GM21360 (cell line): ENCODE measurements around the gene ELL.
A peak's percentile ranks its signal among the peaks of the same experiment; 100 is the strongest.

Source experiments
- ATAC-seq: cut with Tn5 transposase; IDR thresholded peaks from one replicate; pipeline ENCODE4 v1.9.1; 2021; ENCODE audit warnings: mild to moderate bottlenecking, moderate library complexity; ENCODE audit not compliant: unreplicated experiment

ELL gene

DNA sequence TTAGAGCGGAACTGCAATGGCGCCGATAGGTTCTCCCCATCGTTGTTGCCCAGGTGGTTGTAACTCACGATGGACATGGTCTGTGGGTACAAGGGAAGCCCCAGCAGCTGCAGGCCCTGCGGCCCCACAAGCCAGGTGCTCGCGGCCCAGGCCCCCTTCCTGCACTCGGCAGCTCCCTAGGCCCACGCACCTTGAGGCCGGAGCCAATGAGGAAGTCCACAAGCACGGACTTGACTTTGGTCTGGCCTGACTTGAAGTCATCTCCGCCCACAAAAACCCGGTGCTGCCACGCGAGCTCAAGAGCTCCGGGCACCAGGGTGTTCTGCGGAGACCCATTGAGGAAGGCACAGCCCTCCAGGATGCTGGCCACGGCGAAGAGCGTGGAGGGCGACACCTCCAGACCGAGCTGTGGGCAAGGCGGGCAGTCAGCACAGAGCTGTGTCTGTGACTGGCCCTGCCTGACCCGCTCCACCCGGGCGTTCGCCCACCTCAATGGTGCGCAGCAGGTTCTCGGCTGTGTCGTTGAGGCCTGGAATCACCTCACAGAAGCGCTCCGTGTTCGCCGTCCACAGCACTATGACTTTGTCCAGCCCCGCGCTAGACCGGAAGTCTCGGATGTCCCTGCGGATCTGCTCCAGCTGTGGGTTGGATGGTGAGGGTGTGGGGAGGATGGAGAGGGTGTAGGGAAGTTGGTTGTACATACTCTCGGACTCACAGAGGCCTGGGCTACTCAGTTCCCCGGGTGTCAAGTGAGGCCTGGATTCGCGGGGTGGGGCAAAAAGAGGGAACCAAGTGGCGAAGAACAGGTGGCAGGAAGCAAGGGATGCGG, 85.8 kb downstream of the ELL start:
- no peak for ATAC-seq

DNA sequence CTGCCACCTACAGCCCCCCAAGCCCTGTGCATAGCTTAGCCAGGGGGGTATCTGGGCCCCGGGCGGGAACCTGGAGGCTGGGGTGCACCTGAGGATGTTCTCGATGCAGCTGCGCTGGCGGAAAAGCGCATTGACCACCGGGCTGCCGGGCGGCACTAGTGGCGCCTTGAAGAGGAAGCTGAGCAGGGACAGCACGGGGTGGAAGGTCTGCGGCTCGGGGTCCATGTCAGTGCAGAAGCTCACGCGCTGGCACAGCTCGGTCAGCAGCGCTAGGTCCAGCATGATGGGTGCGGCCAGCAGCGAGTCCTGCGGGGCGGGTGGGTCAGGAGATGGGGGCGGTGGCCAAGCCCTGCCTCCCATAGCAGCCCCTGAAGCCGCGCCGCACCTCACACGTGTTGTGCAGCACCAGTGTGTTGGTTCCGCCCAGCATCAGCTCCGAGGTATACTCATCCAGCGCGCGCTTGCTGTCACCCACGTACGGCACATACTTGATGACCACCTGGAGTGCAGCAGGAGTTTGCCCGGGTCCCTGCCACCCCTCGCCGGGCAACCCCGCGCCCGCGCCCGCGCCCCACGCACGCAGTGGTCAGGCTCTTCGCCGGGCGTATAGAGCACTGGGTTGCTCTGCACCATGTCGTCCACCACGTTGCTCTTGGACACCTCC, 86.6 kb downstream of the ELL start:
- ATAC-seq = no peak

DNA sequence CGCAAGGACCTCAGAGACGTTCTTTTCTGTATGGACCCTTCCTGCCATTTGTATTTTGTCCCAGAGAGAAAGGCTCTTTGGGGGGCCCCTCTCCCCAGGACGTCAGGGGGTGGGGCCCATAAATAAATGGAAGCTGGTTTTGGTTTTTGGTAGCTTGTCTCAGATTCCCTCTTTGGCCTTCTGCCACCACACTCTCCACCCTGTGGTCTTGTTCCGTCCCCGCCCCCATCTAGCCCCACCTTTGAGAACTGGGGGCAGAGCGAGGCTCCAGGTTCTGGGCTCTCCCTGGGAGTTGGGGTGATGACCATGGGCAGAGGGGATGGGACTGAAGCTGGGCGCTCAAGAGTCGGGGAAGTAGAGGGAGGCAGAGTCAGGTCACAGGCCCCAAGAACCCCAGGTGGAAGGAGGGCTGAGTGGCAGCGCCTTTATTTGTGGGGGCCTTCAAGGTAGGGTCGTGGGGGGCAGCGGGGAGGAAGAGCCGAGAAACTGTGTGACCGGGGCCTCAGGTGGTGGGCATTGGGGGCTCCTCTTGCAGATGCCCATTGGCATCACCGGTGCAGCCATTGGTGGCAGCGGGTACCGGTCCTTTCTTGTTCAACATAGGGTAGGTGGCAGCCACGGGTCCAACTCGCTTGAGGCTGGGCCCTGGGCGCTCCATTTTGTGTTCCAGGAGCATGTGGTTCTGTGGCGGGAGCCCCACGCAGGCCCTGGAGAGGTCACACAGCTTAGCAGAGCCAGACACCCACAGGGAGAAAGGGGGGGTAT, 87.3 kb downstream of the ELL start:
- ATAC-seq = no peak

DNA sequence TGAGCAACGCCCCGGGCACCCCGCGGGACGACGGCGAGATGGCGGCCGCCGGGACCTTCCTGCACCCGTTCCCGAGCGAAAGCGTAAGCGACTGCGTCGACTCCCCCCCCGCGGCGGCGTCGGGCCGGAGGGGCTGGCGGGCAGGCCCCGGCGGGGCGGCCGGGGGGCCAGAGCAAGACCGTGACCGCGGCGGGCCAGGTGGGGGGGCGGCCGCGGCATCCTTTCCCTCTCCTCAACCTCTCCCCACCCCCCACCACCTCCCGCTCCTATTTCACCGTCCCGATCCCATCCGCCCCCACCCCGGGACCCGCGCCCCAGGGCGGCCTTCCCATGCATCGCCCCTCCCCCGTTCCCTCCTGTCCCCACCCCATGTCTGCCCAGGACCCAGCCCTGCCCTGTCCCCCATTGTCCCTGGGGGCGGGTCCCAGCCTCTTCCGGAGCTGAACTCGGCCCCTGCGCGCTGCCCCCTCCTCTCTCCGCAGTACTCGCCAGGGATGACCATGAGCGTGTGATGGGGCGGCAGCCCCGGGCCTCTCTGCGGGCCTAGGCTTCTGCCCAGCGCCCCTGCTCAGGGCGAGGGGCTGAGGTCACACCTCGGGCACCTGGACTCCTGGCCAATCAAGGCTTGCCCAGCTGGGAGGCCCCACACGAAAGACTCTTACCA, 88.0 kb downstream of the ELL start:
- no peak for ATAC-seq

DNA sequence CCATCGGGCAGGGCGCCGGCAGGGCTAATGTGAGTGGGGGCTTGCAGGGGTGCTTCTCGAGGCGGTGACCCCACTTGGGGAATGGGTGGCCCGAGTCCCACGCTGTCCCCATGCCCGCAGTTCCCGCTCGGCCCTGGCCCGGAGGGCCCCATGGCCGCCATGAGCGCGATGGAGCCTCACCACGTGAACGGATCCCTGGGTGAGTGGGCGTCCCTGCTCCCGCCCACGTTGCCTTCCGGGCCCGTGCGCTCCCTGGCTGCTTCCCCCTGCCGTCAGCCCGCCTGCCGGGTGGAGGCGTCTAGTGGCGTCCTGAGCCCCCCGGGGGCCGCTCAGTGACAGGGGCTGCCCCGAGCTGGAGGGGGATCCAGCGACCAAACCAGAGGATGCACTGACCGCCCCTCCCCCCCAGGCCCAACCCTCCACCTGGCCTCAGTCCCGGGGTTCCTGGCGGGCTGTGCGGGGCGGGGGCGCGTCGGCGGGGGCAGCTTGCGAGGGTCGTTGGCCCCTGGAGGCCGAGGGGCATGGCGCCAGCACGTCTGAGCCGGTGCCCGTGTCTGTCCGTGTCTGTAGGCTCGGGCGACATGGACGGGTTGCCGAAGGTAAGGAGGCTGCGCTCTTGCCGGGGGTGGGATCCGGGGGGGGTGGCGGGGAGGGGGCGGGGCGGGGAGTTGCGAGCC, 88.7 kb downstream of the ELL start:
- no peak for ATAC-seq

DNA sequence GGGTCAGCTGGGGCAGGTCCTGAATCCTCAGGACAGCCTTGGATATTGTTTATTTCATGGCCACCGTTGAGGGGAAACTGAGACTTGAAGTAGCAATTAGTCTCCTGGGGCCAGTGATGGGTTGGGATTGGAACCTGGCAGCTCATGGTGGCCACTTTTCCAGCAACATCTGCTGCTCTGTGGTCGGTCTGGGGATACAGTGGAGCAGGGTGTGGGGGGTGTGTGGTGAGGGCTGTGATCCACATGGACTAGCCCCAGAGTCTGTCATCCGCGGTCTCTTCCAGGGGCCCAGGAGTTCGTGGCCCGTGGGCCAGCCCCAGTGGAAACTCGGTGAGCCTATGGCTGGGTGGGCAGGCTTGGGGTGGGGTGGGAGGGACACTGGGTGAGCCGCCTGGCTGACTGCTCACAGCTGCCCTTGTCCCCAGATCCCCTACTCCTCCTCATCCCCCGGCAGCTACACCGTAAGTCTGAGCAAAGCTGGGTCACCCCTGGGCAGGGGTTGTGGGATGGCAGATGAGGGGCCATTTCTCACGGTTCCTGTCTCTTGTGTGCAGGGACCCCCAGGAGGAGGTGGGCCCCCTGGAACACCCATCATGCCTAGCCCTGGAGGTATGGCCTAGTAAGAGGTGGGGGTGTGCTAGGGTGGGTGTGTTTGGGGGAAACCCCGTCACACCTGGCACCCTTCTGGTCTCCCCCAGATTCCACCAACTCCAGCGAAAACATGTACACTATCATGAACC, 89.4 kb downstream of the ELL start:
- ATAC-seq = no peak

DNA sequence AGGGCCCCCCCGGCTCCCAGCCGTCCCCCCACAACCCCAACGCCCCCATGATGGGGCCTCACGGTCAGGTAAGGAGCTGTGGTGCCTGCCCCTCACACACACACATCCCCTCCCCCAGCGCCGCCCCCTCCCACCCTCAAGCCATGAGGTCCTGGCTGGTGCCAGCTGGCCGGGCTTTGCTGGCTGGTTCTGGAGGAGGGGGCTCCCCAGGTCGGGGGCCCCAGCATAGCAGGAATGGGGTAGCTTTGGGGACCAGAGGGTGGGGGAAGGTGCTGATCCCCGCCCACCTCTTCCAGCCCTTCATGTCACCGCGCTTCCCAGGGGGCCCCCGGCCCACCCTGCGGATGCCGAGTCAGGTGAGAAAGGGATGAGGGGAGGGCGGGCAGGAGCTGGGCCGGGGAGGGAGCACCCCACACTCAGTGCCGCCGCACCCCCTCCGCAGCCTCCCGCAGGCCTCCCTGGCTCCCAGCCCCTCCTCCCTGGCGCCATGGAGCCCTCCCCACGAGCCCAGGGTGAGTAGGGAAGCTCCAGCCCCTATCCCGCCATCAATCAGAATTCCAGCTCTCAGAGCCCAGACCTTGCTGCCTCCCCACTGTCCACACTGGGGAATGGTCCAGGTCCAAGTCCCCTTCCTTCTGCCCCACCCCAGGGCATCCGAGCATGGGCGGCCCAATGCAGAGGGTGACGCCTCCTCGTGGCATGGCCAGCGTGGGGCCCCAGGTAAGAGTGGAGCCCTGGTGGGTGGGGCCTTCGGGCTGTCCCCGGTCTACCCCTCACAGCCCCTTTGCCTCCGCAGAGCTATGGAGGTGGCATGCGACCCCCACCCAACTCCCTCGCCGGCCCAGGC, 90.3 kb downstream of the ELL start:
- no peak for ATAC-seq

DNA sequence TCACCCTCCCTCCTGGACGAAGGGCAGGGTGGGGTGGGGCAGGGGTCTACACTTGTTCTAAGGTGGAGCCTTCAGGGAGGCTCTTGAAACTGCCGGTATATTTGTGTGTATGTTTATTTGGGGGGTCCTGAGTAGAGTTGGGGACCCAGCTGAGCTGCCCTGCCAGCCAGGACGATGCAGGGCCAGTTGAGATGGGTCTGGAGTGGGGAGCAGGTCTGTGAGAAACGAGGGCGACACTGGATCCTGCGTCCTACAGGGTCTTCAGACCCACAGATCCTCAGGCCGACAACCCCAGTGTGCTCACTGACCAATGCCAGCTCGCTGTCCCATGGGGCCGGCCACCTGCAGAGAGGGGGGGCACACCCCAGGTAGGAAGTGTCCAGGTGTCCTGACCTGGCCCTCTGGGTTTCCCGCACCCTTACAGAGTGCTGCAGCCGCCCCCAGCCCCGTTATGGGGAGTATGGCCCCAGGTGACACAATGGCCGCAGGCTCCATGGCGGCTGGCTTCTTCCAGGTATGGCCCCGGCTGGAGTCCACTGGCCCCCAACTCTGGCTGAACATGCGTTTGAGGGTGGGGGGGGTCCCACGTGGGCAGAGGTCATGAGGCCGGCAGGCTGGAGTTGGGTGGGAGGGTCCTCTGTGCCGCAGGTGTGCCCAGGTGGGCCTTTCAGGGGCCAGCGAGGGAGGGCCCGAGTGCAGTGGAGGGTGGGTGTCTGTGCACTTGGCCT, 91.3 kb downstream of the ELL start:
- no peak for ATAC-seq

DNA sequence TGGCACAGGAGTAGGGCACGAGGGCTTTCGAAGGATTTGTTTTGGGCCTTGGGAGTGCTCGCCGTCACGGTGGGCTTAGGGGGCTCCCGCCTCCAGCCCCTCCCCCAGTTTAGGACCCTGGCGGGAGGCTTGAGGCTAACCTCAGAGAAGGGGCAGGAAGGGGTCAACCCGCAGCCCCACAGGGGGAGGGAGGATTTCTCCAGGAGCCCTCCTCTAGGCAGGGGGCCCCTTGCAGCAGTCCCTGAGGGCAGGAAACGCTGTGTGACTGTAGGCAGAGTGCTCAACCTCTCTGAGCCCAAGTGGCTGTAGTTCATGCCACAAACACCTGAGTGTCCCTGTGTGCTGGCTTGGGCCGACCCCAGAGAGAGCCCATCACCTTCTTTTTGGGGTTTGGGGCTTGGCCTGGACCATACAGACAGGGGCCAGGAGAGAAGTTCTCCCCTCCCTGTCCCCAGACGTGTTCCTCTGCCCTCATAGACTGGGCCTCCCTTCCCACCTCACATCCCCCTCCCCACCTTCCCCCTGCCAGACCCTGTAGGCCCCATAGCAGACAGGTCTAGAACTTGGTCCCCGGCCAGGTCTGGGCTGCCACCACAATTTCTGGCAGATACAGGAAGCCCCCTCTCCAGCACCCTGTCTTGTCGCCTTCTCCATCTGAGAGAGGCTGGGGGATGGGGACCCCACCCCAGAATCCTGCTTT, 92.0 kb downstream of the ELL start:
- ATAC-seq = no peak

DNA sequence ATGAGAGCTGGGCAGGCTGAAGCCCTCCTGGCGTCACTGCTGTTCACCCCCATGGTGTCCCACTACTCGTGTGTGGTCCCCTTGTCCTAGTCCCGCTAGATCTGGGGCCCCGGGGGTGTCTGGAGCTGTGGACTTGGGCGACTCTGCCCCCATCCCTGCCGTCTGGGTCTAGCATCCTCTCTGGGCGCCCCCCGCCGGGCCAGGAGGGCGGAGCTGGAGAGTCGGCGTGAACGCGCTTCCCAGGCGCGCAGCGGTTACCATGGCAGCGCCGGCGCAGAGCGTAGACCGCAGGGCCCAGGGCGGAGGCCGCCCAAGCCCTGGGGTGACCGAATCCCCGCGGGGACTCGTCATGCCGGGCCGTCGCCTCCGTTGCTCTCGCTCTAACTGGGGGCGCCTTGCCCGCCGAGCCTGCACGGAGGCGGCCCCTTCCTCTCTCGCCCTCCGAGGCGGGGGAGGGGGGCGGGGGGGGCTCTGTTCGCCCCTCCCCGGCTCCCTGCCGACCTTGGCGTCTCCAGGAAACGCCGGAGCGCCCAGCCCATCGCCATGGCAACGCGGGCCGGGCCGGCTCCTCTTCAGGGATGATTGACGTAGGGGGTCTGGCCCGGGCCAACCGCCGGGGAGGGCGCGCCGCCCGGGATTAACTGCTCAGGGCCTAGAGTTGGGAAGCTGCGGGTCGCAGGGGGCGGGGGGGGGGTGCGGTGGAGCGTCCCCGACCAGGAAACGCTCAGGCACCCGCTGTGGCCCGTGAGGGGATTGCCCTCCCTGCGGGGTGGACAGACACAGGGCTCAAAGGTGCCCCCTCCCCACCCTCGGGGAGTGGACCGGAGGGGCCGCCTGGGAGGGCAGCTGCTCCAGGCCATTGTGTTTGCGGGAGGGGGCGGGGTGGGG, 92.8 kb downstream of the ELL start:
- ATAC-seq = peak; percentile 54

DNA sequence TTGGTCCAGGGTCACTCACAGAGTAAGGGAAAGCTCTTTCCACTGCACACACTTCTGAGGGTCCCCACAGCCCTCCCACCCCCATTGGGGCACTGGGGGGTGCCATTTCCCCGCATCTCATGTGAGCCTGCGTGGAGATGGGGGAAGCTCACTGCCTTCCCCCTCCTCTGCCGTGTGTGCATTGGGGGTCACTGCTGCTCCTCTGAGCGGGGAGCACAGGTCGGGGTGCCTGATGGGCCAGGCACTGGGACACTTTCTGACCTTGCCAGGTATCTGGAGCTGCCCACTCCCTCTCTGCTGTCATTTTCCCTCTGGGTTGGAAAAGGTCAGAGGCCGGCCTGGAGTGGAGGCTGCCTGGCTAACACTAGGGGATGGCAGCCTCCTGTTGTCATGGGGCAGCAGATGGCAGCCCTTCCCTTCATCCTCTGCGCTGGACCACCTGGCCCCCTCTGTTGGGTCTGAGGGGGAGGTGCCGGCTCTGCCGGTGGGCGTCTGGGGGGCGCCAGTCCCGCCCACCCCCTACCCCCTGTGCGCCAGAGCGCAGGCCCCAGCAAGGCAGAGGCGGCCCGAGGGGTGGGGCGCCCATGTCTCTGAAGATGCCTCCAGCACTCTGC, 93.6 kb downstream of the ELL start:
- ATAC-seq = no peak

DNA sequence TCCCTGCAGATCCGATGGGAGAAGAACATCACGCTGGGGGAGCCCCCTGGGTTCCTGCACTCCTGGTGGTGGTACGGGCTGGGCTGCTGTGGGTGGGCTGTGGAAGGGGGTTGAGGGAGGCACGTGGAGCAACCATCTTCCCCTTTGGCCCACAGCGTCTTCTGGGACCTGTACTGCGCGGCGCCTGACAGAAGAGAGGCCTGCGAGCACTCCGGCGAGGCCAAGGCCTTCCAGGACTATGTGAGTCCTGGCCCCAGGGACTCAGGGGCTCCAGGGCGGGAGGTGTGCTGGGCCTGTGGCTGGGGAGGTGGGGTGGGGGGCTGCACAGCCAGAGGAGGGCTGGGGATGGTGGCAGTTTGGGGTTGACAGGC, 94.1 kb downstream of the ELL start:
- no peak for ATAC-seq

DNA sequence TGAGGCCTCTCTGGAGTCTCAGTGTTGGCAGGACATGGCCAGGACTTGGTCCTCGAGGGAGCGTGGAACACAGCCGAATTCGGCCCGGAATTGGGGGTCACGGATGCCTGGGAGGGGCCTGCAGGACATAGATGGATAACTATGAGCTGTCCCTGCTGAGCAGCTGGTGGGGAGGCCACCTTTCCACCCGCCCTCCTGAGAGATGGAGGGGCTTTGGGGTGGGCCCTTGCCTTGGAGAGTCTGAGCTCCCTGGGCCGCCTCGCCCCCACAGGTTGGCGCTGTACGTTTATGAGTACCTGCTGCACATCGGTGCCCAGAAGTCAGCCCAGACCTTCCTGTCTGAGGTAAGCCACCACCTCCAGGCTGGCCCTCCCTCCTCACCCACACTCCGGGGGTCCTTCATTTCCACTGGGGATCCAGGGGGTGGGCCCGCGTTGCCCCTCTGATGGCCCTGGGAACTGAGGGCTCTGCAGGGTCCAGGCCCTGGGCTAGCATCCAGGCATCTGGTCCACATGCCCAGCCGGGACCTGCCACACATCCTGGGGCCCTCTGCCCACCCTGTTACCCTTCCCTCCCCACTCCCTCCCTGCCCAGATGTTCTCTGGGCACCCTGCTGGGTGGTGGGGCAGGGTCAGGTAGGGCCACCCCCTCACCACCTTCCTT, 94.7 kb downstream of the ELL start:
- ATAC-seq = no peak

DNA sequence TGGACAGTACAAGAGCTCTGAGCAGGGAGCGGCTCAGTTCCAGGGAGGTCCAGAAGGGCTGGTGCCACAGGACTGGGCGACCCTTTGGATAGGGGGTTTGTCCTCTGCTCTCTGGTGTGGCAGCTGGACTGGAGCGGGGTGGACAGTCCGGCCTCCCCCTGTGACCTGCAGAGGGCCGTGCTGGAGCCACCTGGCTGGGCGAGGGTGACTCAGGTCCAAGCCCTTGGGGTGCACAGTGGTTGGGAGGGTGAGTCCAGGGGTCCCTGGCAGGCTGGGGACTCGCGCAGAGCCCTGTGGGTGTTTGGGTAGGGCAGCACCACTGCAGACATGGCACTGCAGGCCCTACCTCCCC, 95.5 kb downstream of the ELL start:
- ATAC-seq = no peak

DNA sequence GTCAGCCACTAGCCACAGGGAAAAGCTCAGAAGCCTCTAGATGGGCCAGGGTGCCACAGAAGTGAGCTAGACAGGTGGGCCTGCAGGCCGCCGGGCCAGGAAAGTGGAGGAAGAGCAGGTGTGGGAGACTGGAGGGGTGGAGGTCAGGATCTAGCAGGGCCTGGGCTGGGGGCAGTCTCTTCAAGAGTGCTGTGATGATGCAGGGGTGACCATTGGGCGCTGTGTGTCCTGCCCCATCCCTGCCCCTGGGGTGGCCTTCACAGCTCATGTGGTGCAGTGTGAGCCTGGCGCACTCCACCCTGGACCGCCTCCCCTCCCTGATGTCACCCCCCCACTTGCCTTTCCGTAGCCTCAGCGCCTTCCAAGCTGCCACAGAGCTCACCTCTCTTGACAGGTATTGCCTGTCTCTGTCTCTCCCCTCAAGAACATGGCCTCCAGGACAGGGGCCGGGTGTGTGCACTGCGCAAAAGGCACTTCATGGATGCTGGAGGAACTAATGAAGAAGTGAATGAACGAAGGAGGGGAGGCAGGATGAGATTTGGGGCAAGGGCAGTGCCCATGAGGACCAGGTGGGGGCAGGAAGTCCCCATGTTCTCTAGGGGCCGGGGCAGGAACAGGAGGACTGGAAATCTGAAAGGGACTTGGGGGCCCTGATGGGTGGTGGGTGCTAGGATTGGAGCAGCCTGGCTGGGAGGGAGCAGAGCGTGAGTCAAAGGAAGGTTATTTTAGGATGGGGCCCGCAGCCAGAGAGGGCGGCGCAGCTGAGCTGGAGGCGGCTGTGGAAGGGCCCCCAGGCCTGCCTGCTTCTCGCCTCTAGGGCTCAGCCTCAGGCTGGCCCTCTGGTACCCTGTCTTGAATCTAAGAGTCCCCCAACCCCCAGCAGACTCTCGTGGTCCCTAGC, 96.1 kb downstream of the ELL start:
- ATAC-seq = no peak
